Left lung (tissue), 10 donors: ENCODE measurements around the gene BFSP2. TPM values are rescaled to one million over a fixed set of nuclear protein-coding genes. Genes with fewer than 3 reads are reported as not detected.
"Not testable (repeated sequence)": the region's sequence is repeated elsewhere in the genome, so short reads cannot be mapped to it uniquely, and the experiment has no call there.

ENCODE experiments used
- ATAC-seq: fragments of 200-7000 bp; cut with Tn5 transposase; one replicate; pipeline ENCODE4 v1.9.1; 2020; ENCODE audit warnings: moderate library complexity
- DNase-seq, 4 donors: peaks; one replicate each; pipeline ENCODE4 v3.0.0-alpha.2; 2013 to 2020
- H3K27ac ChIP-seq, 2 donors: fragments of 200-600 bp; sonication (generic) in 1 of 2; one replicate each; pipeline versions ENCODE4 v1.5.0 to v1.8.0; 2020 to 2021
- H3K27me3 ChIP-seq, 2 donors: fragments of 200-600 bp; sonication (generic) in 1 of 2; one replicate each; pipeline versions ENCODE4 v1.5.0 to v1.8.0; 2020 to 2021
- H3K36me3 ChIP-seq, 2 donors: fragments of 200-600 bp; sonication (generic) in 1 of 2; one replicate each; pipeline versions ENCODE4 v1.5.0 to v1.8.0; 2020 to 2021
- H3K4me1 ChIP-seq, 2 donors: fragments of 200-600 bp; one replicate each; pipeline ENCODE4 v1.8.0; 2021
- H3K4me3 ChIP-seq, 2 donors: fragments of 200-600 bp; sonication (generic) in 1 of 2; one replicate each; pipeline versions ENCODE4 v1.5.0 to v1.8.0; 2020 to 2021; ENCODE audit warnings: mild to moderate bottlenecking in 1 of 2
- H3K9me3 ChIP-seq, 2 donors: fragments of 200-600 bp; sonication (generic) in 1 of 2; one replicate each; pipeline versions ENCODE4 v1.5.0 to v1.8.0; 2020 to 2021
- CTCF ChIP-seq, 2 donors: fragments of 200-600 bp; sonication (generic) in 1 of 2; IDR thresholded peaks; one replicate each; pipeline versions ENCODE4 v1.5.0 to v1.8.0; 2021; ENCODE audit warnings: antibody characterized with exemption in 2 of 2
- intact Hi-C, 2 donors: fragments of 100-400 bp; cut with DNase I; formaldehyde crosslinking; loops; one replicate each; pipeline versions ENCODE4 v1.11.2 to v1.14.2; 2022
- polyA plus RNA-seq, 6 donors: library from polyadenylated mRNA; unstranded; fragments of 120-200 nt; gene quantifications; one replicate each; pipeline ENCODE4 v1.2.1, GENCODE V29; 2013; ENCODE audit not compliant: insufficient read length in 6 of 6
- total RNA-seq, 2 donors: library from RNA; stranded (reverse); fragmentation: NEBNext Ultra II Directional; extraction: Animal tissue kit (Norgen Biotek cat#: 25700); gene quantifications; one replicate each; pipeline ENCODE4 v1.2.1, GENCODE V29; 2021
- donor health status: DM: no; HTN: yes; CAD: no.
- donor health status: DM: no; HTN: no; CAD: no.

Gene BFSP2
- total and polyA plus RNA-seq, 8 donors, result not detected

- no peak overlapping the region for H3K27ac ChIP-seq
- H3K27me3 ChIP-seq, result no peaks in the 10 kb centered on the region
- H3K9me3 ChIP-seq, result no peaks in the 10 kb centered on the region
- H3K36me3 ChIP-seq, result no peaks in the 10 kb centered on the region
- ATAC-seq, result no peak
- H3K4me1 ChIP-seq, result no peaks in the 10 kb centered on the region
- intact Hi-C loops, result no loop called here
- no peak overlapping the region for H3K4me3 ChIP-seq
- no peak for DNase-seq
- no peak for TF ChIP-seq CTCF (IDR thresholded peaks at IDR 0.05)
These were observed 115.3 kb downstream of the BFSP2 start for GRCh38 chr3:133515127-133515526.

- Histone ChIP-seq H3K9me3 (no peaks in the 10 kb centered on the region), H3K4me3 (no peak overlapping the region), H3K27ac (no peak overlapping the region), H3K36me3 (no peaks in the 10 kb centered on the region), H3K4me1 (no peaks in the 10 kb centered on the region), H3K27me3 (no peaks in the 10 kb centered on the region)
- intact Hi-C loops, result no loop called here
- no peak for TF ChIP-seq CTCF (IDR thresholded peaks at IDR 0.05)
- DNase-seq, result no peak
- no peak for ATAC-seq
These were observed 120.4 kb downstream of the BFSP2 start for GRCh38 chr3:133520286-133520685.

- H3K4me3 ChIP-seq, H3K4me1 ChIP-seq, DNase-seq, H3K36me3 ChIP-seq, H3K27me3 ChIP-seq, H3K9me3 ChIP-seq, intact Hi-C loops, ATAC-seq, H3K27ac ChIP-seq: not testable (repeated sequence)
These were observed 121.1 kb downstream of the BFSP2 start for GRCh38 chr3:133520938-133521337.

GRCh38 chr3:133521946-133522345, 122.1 kb downstream of the BFSP2 start:
- Histone ChIP-seq H3K27ac (no peak overlapping the region), H3K4me1 (no peaks in the 10 kb centered on the region), H3K36me3 (no peaks in the 10 kb centered on the region), H3K4me3 (no peak overlapping the region), H3K9me3 (no peaks in the 10 kb centered on the region), H3K27me3 (no peaks in the 10 kb centered on the region)
- no peak for TF ChIP-seq CTCF (IDR thresholded peaks at IDR 0.05)
- DNase-seq (no peak), ATAC-seq (no peak)
- intact Hi-C loops, result no loop called here

GRCh38 chr3:133523758-133524157, 123.9 kb downstream of the BFSP2 start:
- H3K9me3 ChIP-seq, intact Hi-C loops, H3K4me1 ChIP-seq, H3K27ac ChIP-seq, H3K27me3 ChIP-seq, DNase-seq, H3K36me3 ChIP-seq, H3K4me3 ChIP-seq: not testable (repeated sequence)
- peak; percentile 50 for ATAC-seq

Other genes starting within 250 kb of the BFSP2 start
- 100 to 1,000 TPM; 162 to 173 TPM for gene CDV3, start 173.6 kb downstream of the BFSP2 start, total RNA-seq
- 100 to 1,000 TPM; 106 to 124 (median 109) TPM for gene CDV3, start 173.6 kb downstream of the BFSP2 start, polyA plus RNA-seq